HG03342 (cell line): Measurements from ENCODE around the gene CASK.
"Not testable (repeated sequence)": the region's sequence is repeated elsewhere in the genome, so short reads cannot be mapped to it uniquely, and the experiment has no call there.

Experiments used
- ATAC-seq: cut with Tn5 transposase; IDR thresholded peaks from one replicate; pipeline ENCODE4 v1.9.1; 2021; ENCODE audit warnings: mild to moderate bottlenecking, moderate library complexity; ENCODE audit not compliant: unreplicated experiment

Gene CASK

DNA sequence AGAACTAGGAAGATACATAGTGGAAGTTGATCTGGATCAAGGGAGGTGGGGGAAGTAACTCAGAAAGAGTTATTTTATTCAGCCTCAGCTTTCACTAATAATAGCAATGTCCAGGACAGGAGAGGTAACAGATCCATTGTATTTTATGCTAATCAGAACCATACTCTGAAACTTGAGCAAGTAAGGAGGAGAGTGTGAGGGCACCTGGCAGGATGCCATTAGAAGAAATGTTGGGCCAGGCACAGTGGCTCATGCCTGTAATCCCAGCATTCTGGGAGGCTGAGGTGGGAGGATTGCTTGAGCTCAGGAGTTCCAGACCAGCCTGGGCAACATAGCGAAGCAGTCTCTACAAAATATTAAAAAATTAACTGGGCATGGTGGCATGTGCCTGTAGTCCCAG is 218.3 kb downstream of the CASK start:
- no peak for ATAC-seq

DNA sequence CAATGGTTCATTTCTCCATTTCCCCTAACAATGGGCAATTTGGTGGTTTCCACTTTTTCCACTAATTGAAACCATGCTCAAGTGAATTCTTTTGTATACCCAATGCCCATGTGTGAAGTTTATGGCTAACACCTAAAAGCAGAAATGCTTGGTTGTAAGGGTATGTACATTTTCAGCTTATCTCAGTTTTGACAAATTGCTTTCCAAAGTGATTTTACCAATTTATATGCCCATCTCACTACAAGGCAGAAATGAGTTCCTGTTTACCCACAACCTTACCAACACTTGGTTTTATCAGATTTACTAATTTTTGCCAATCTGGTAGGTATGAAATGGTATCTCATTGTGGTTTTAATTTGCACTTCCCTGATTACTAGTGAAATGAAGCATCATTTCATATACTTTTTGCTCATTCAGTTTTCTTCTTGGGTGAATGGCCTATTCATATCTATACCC is 219.8 kb downstream of the CASK start:
- no peak for ATAC-seq

DNA sequence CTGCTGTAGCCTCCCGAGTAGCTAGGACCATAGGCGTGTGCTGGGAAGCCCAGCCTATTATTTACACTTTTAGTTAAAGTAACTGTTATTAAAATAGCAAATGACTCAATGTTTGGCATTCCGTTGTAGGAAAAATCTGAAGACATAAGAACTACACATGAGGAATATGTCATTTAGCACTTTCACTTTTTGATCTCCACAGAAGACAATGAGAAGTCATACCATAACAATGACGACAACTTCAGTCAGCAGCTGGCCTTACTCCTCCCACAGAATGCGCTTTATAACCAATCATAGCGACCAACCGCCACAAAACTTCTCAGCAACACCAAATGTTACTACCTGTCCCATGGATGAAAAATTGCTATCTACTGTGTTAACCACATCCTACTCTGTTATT is 227.9 kb downstream of the CASK start:
- no peak for ATAC-seq

DNA sequence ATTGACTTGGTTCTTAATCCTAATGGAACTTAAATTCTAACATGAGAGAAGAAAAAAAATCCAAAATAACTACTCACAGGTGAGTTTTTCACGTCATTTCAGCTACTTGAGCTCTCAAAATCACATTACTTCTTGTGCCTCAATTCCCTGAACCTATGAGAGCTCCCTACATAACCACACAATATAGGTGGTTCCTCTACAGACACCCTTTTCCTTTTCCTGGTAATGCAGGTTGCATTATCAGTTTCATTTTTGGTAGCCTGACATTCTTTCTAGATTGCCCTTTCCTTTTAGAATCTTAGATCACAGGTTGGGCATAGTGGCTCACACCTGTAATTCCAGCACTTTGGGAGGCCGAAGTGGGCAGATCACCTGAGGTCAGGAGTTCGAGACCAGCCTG is 230.3 kb downstream of the CASK start:
- ATAC-seq, result no peak

GRCh38 chrX:41692162-41692749 is 231.1 kb downstream of the CASK start:
- no peak for ATAC-seq

GRCh38 chrX:41689711-41690110 is 233.6 kb downstream of the CASK start:
- ATAC-seq, result no peak

DNA sequence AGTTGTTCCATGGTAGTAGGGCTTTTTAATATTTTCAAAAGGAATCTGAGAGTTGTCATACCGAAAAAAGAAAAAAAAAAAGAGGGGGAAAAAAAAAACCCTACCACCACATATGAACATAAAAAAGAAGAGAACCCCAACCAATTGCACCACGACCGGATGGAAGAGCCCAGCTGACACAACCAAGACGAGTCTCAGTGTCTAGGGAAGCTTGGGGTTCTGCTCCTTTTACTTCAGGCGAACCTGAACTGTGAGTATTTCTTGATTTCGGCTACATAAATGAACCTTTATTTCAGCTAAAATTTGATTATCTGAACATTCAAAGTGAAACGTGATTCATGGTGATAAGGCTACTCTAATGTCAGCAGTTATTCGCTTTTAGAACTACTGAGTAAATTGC is 234.5 kb downstream of the CASK start, which contains the start of gene GPR34:
Gene GPR34, plus strand, starts transcription at position 139 of the 400 bp plus-strand sequence. CDS start 6,661 bp downstream, outside the sequence.
- no peak for ATAC-seq

DNA sequence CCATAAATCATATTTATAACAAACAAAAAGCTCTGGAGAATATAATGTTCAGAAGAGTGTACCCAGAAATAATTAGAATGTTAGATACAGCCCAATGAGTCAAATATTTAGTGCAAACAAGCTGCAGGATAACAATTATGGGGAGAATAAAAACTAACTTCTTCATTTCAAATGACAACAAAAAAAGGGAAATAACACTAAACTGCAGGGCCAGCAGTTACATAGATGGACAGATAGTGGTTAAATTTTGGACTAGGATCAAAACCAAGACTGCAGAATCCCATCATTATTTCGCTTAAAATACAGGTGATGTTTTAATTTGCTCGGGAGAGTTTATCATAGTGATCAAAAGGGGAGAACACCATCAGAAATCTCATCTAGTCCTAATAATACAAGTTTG is 235.2 kb downstream of the CASK start:
- ATAC-seq, result no peak

GRCh38 chrX:41686788-41687187 is 236.6 kb downstream of the CASK start:
- no peak for ATAC-seq

DNA sequence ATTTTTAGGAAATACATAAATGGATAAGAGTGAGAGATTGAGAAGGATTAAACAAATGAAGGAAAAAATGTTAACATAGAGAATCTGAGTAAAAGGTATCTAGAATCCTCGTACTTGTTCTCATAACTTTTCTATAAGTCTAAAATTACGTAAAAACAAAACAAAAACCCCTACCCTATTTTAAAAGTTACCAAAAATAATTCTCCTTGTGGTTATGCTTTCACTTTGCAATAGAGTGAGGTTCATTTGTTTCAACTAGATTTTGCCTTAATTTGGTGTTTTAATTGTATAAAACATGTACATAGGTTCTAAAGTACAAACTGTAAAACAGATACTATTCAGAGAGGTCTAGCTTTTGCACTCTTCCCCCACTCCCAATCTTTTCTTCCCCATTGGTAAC is 238.4 kb downstream of the CASK start:
- ATAC-seq, result no peak

GRCh38 chrX:41684138-41684537 is 239.2 kb downstream of the CASK start:
- no peak for ATAC-seq

DNA sequence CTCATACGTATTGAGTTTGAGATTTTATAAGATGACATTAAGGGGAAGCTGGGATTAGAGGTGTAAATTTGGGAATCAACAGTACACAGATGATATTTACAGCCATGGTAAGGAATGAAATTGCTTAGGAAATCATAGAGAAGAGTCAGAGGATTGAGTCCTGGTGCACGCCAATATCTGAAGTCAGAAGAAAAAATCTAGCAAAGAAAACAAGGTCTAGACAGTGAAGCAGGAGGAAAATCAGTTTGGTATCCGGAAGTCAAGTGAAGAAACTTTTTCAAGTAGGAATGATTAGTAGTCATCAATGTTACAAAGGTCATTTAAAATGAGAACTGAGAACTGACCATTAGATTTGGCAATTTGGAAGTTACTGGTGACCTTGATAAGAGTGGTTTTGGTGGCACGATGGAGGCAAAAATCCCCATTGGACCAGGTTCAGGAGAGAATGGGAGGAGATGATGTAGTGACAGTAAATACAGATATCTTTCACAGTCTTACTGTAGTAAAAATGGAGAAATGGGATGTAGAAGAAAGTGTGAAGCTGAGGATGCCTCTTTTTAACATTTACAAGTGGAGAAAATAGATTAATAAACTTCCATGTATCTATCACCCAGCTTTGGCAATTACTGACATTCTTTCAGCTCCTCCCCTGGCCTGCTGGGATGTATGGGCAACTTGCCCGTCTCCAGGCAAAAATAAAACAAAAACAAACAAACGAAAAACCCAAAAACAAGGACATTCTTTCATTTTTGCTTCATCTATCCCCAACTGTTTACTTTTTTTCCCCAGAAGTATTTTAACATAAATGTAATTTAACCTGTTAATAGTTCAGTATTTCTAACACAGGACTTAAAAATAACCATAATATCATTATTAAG is 245.9 kb downstream of the CASK start:
- ATAC-seq, result no peak

GRCh38 chrX:41676361-41676760 is 247.0 kb downstream of the CASK start:
- ATAC-seq, result not testable (repeated sequence)

GRCh38 chrX:41672643-41673042 is 250.7 kb downstream of the CASK start:
- ATAC-seq, result no peak

GRCh38 chrX:41671082-41671481 is 252.3 kb downstream of the CASK start:
- no peak for ATAC-seq

- no peak for ATAC-seq
These were observed 253.2 kb downstream of the CASK start for GRCh38 chrX:41670112-41670511.

- no peak for ATAC-seq
These were observed 255.7 kb downstream of the CASK start for GRCh38 chrX:41667631-41668030.

DNA sequence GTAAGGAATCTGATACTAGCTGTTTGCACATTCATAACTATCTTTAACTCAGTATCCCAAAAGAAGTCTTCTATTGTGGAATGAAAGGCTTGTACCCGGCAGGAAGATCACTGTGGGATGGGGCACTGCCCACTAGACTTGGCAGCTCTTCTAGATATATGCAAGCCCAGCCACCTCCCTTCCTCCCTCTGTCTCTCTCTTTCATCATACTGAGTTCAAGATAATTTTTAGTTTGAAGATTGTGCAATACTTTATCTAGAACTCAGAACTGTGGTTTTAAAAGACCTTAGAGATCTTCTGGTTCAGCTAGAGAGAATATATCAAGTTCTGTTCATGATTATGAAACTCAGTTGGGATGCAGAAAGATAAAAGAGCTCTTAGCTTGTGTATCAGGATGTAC is 257.1 kb downstream of the CASK start:
- ATAC-seq, result no peak

DNA sequence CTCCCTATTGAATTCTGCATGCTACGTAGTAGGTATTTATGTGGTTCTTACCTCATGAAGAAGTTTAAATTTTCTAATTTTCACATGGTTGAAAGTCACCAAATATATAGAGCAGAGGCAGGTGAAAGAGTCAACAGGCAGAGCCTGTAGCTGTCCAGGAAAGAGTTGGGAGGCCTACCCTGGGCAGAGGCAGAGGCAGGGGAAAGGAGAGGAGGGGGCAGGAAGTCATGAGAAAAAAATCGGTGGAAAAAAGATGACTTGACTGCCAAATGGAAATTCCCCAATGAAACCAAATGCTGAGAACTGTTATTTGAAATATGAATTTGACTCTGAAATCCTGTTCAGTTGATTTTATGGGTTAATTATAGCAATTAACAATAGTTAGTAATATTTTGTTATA is 257.7 kb downstream of the CASK start:
- no peak for ATAC-seq

DNA sequence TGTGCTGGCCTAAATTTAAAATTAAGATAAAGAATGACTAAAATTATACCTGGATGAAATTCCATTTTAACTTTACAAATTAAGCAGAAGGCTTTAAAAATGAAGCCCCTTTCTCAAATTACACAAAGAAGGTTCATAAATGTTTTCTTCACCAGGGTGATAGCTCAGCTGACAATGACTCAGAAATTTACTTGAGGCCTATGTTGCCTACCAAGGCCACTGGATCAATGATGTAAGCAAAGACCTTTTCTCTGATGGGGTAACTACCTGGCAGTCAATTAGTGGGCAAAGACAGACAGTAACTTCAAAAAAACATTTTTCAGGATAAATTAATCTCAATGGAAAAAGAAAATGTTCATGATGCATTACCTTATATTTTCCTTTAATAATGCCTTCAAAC is 258.4 kb downstream of the CASK start:
- ATAC-seq, result no peak

- peak; percentile 92 for ATAC-seq
These were observed 258.9 kb downstream of the CASK start for GRCh38 chrX:41664375-41664901.
